ENCODE measurements around the gene IRF4. TPM values are rescaled to one million over a fixed set of nuclear protein-coding genes. Genes with fewer than 3 reads are reported as not detected.

IRF4 gene
- total RNA-seq, 1 donor from 2014 or later = not detected

DNA sequence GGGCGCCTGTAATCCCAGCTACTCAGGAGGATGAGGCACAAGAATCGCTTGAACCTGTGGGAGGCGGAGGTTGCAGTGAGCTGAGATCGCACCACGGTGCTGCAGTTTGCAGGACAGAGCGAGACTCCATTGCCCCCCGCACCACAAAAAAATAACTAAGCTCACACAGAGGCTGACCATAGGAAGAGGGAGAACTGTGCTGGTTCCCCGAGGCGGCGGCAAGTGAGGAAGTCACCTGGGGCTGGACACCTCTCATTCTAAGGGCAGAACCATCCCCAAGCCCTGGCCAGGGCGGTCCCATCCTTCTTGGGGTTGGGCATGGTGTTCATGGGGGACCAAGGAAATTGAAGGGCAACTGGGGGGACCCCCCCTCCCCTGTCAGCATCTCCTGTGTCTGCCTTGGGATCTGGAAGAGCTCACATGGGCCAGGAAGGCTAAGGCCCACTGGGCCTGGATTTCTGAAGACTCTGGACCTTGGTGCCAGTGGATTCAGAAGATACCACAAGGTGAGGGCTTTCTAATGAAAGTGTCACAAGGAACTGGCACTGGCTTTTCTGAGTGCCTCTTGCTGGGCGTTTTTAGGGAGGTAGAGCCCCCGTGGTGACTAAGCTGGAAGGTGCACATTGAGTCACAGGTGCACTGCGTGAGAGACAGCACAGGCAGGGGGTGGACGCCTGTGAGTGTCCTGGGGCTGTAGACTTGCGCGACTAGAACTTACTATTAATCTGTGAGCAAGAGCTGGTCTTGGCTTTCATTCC lies 11.5 kb downstream of the IRF4 start:
- no peak for DNase-seq (ENCODE audit: low spot score in 2 of 2, unreplicated experiment in 2 of 2)
- TF ChIP-seq, protein P1, sequence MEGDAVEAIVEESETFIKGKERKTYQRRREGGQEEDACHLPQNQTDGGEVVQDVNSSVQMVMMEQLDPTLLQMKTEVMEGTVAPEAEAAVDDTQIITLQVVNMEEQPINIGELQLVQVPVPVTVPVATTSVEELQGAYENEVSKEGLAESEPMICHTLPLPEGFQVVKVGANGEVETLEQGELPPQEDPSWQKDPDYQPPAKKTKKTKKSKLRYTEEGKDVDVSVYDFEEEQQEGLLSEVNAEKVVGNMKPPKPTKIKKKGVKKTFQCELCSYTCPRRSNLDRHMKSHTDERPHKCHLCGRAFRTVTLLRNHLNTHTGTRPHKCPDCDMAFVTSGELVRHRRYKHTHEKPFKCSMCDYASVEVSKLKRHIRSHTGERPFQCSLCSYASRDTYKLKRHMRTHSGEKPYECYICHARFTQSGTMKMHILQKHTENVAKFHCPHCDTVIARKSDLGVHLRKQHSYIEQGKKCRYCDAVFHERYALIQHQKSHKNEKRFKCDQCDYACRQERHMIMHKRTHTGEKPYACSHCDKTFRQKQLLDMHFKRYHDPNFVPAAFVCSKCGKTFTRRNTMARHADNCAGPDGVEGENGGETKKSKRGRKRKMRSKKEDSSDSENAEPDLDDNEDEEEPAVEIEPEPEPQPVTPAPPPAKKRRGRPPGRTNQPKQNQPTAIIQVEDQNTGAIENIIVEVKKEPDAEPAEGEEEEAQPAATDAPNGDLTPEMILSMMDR (IDR thresholded peaks at IDR 0.05; ENCODE audit: unreplicated experiment) = no peak
- H3K9me3 Mint-ChIP-seq = no peaks in the 10 kb centered on the region
- no peak overlapping the region for H3K4me3 Mint-ChIP-seq
- H3K4me1 Mint-ChIP-seq = no peaks in the 10 kb centered on the region
- H3K36me3 Mint-ChIP-seq = no peaks in the 10 kb centered on the region
- no peak overlapping the region for H3K27ac Mint-ChIP-seq
- H3K27me3 Mint-ChIP-seq (ENCODE audit: low read depth) = peaks cover 90% of the 10 kb centered on the region

GRCh38 chr6:403659-404655 lies 12.4 kb downstream of the IRF4 start:
- Mint-ChIP-seq H3K9me3 (no peaks in the 10 kb centered on the region), H3K27ac (no peak overlapping the region), H3K36me3 (no peaks in the 10 kb centered on the region), H3K4me3 (no peak overlapping the region), H3K27me3 (ENCODE audit: low read depth) (peaks cover 86% of the 10 kb centered on the region), H3K4me1 (peaks cover 5% of the 10 kb centered on the region)
- TF ChIP-seq, protein P1 (IDR thresholded peaks at IDR 0.05; ENCODE audit: unreplicated experiment) = no peak
- no peak for DNase-seq (ENCODE audit: low spot score in 2 of 2, unreplicated experiment in 2 of 2)

DNA sequence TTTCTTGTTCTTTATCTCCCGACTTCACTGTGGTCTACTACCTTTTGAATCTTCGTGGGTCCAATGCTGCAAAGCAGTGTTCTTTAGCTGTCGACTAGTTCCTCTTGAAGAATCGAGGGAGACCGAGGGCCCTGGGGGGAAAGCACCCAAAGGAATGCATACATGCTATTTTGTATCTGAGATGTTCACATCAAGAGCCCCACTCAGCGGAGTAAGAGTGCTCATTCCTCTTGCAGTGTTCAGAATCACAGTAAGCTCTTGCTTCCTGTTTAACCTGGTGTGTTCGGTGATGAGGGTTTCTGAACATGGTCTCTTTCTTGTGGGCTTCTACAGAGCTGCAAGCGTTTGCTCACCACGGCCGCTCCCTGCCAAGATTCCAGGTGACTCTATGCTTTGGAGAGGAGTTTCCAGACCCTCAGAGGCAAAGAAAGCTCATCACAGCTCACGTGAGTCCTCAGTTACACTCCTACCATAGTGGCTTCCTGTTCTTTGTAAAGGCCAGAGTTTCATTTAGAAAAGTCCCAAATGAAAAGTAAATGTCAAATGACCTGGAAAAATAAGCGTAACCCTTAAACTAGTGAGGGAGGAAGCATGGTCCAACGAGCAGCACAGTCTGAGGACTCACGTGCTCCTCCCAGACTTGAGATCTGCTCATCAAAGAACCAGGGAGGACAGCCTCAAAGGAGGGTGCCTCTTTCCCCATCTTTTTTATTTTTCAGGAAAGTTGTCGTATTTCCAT lies 13.3 kb downstream of the IRF4 start:
- TF ChIP-seq, protein P1 (IDR thresholded peaks at IDR 0.05; ENCODE audit: unreplicated experiment) = no peak
- H3K27me3 Mint-ChIP-seq (ENCODE audit: low read depth) = peaks cover 78% of the 10 kb centered on the region
- no peaks in the 10 kb centered on the region for H3K9me3 Mint-ChIP-seq
- no peaks in the 10 kb centered on the region for H3K36me3 Mint-ChIP-seq
- DNase-seq (ENCODE audit: low spot score in 2 of 2, unreplicated experiment in 2 of 2) = no peak
- H3K4me3 Mint-ChIP-seq = no peak overlapping the region
- H3K4me1 Mint-ChIP-seq = peaks cover 5% of the 10 kb centered on the region
- H3K27ac Mint-ChIP-seq = no peak overlapping the region

DNA sequence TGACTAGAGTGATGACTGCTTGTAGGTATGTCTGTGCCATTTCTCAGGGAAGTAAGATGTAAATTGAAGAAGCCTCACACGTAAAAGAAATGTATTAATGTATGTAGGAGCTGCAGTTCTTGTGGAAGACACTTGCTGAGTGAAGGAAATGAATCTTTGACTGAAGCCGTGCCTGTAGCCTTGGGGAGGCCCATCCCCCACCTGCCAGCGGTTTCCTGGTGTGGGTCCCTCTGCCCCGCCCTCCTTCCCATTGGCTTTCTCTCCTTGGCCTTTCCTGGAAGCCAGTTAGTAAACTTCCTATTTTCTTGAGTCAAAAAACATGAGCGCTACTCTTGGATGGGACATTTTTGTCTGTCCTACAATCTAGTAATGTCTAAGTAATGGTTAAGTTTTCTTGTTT lies 16.6 kb downstream of the IRF4 start:
- H3K36me3 Mint-ChIP-seq = no peaks in the 10 kb centered on the region
- DNase-seq (ENCODE audit: low spot score in 2 of 2, unreplicated experiment in 2 of 2) = no peak
- TF ChIP-seq, protein P1 (IDR thresholded peaks at IDR 0.05; ENCODE audit: unreplicated experiment) = no peak
- no peak overlapping the region for H3K4me3 Mint-ChIP-seq
- no peak overlapping the region for H3K27ac Mint-ChIP-seq
- peaks cover 17% of the 10 kb centered on the region for H3K4me1 Mint-ChIP-seq
- H3K9me3 Mint-ChIP-seq = no peaks in the 10 kb centered on the region
- peaks cover 79% of the 10 kb centered on the region for H3K27me3 Mint-ChIP-seq (ENCODE audit: low read depth)

DNA sequence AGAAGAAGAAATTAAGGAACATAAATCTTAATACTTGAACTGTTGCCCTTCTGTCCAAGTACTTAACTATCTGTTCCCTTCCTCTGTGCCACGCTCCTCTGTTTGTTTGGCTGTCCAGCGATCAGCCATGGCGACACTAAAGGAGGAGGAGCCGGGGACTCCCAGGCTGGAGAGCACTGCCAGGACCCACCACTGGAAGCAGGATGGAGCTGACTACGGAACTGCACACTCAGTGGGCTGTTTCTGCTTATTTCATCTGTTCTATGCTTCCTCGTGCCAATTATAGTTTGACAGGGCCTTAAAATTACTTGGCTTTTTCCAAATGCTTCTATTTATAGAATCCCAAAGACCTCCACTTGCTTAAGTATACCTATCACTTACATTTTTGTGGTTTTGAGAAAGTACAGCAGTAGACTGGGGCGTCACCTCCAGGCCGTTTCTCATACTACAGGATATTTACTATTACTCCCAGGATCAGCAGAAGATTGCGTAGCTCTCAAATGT lies 17.1 kb downstream of the IRF4 start:
- Mint-ChIP-seq H3K4me3 (no peak overlapping the region), H3K4me1 (peaks cover 17% of the 10 kb centered on the region), H3K27ac (no peak overlapping the region), H3K9me3 (no peaks in the 10 kb centered on the region), H3K36me3 (no peaks in the 10 kb centered on the region), H3K27me3 (ENCODE audit: low read depth) (peaks cover 74% of the 10 kb centered on the region)
- TF ChIP-seq, protein P1 (IDR thresholded peaks at IDR 0.05; ENCODE audit: unreplicated experiment) = peak; percentile 37
- DNase-seq (ENCODE audit: low spot score in 2 of 2, unreplicated experiment in 2 of 2) = peak in 1 of 2 experiments; percentile 52

All from mesothelial cell of epicardium (in vitro differentiated cells).